PC-3 (cell line): Measurements from ENCODE around the gene XCL2.
"Not testable (repeated sequence)": the region's sequence is repeated elsewhere in the genome, so short reads cannot be mapped to it uniquely, and the experiment has no call there.

ENCODE experiments used
- CTCF ChIP-seq: fragments of 300-600 bp; sonication (generic); conservative IDR thresholded peaks from 2 replicates; pipeline ENCODE4 v1.5.1; 2017; ENCODE audit warnings: antibody characterized with exemption, low read depth, mild to moderate bottlenecking, low read length
- EZH2 ChIP-seq: fragments of 300-600 bp; sonication (generic); IDR thresholded peaks from one replicate; pipeline ENCODE4 v1.6.1; 2017; ENCODE audit warnings: antibody characterized with exemption, mild to moderate bottlenecking, low read length; ENCODE audit not compliant: unreplicated experiment
- EZH2phosphoT487 ChIP-seq: fragments of 300-600 bp; sonication (generic); IDR thresholded peaks from 2 replicates; pipeline ENCODE4 v1.6.1; 2018; ENCODE audit warnings: mild to moderate bottlenecking, antibody characterized with exemption, low read length, borderline replicate concordance

- not testable (repeated sequence) for TF ChIP-seq CTCF, EZH2, EZH2phosphoT487
Measured at GRCh38 chr1:168580290-168580689, 36.5 kb upstream of the XCL2 start.
